Loucy (cell line): ENCODE data around the gene CTPS2.

Experiments used
- H2AFZ ChIP-seq: fragments of 200-600 bp; sonication (generic); 2 replicates; pipeline ENCODE4 v1.6.0; 2016; ENCODE audit warnings: antibody characterized with exemption, mild to moderate bottlenecking, low read length, moderate library complexity
- H3F3A ChIP-seq: fragments of 200-600 bp; 2 replicates; pipeline ENCODE4 v1.6.0; 2016; ENCODE audit warnings: antibody characterized with exemption, low read depth, mild to moderate bottlenecking
- H3K27me3 ChIP-seq: fragments of 200-600 bp; sonication (generic); 2 replicates; pipeline ENCODE4 v1.6.1; 2014; ENCODE audit warnings: low read length, mild to moderate bottlenecking; ENCODE audit not compliant: insufficient read depth, poor library complexity, severe bottlenecking
- H3K36me3 ChIP-seq: fragments of 200-600 bp; sonication (generic); 2 replicates; pipeline ENCODE4 v1.6.1; 2016; ENCODE audit warnings: low read length; ENCODE audit not compliant: insufficient read depth
- H3K4me1 ChIP-seq: fragments of 200-600 bp; sonication (generic); 2 replicates; pipeline ENCODE4 v1.5.1; 2014; ENCODE audit warnings: low read length, mild to moderate bottlenecking; ENCODE audit not compliant: insufficient read depth, poor library complexity, severe bottlenecking
- H3K4me2 ChIP-seq: fragments of 200-600 bp; sonication (generic); 2 replicates; pipeline ENCODE4 v1.6.0; 2014; ENCODE audit warnings: antibody characterized with exemption, low read length, low read depth, mild to moderate bottlenecking; ENCODE audit not compliant: poor library complexity, severe bottlenecking
- H3K4me3 ChIP-seq: fragments of 200-600 bp; sonication (generic); 2 replicates; pipeline ENCODE4 v1.5.1; 2014; ENCODE audit warnings: low read length, mild to moderate bottlenecking, mixed read lengths; ENCODE audit not compliant: poor library complexity, severe bottlenecking
- H3K79me2 ChIP-seq: fragments of 200-600 bp; sonication (generic); 2 replicates; pipeline ENCODE4 v1.6.1; 2014; ENCODE audit warnings: low read length; ENCODE audit not compliant: insufficient read depth
- H3K9ac ChIP-seq: fragments of 200-600 bp; sonication (generic); 2 replicates; pipeline ENCODE4 v1.6.0; 2014; ENCODE audit warnings: mild to moderate bottlenecking, low read depth, low read length, moderate library complexity; ENCODE audit not compliant: poor library complexity, severe bottlenecking
- H3K9me2 ChIP-seq: fragments of 200-600 bp; sonication (generic); replicated peaks from 2 replicates; pipeline ENCODE4 v1.6.1; 2016; ENCODE audit warnings: low read depth, low read length, mixed read lengths
- H3K9me3 ChIP-seq: fragments of 200-600 bp; sonication (generic); 2 replicates; pipeline ENCODE4 v1.6.1; 2014; ENCODE audit warnings: mild to moderate bottlenecking, antibody characterized with exemption, low read length, low read depth; ENCODE audit not compliant: insufficient read depth
- H4K20me1 ChIP-seq: fragments of 200-600 bp; sonication (generic); 2 replicates; pipeline ENCODE4 v1.6.0; 2014; ENCODE audit warnings: antibody characterized with exemption, low read length, mild to moderate bottlenecking; ENCODE audit not compliant: insufficient read depth, poor library complexity, severe bottlenecking
- EZH2phosphoT487 ChIP-seq: fragments of 200-600 bp; IDR thresholded peaks from 2 replicates; pipeline ENCODE4 v1.6.1; 2018; ENCODE audit warnings: antibody characterized with exemption, mild to moderate bottlenecking, moderate library complexity, borderline replicate concordance
- TF ChIP-seq, protein P1 (sequence below): fragments of 200-600 bp; sonication (generic); conservative IDR thresholded peaks from 2 replicates; pipeline ENCODE4 v1.5.1; 2014; ENCODE audit warnings: mild to moderate bottlenecking, antibody characterized with exemption, low read length

CTPS2 gene

DNA sequence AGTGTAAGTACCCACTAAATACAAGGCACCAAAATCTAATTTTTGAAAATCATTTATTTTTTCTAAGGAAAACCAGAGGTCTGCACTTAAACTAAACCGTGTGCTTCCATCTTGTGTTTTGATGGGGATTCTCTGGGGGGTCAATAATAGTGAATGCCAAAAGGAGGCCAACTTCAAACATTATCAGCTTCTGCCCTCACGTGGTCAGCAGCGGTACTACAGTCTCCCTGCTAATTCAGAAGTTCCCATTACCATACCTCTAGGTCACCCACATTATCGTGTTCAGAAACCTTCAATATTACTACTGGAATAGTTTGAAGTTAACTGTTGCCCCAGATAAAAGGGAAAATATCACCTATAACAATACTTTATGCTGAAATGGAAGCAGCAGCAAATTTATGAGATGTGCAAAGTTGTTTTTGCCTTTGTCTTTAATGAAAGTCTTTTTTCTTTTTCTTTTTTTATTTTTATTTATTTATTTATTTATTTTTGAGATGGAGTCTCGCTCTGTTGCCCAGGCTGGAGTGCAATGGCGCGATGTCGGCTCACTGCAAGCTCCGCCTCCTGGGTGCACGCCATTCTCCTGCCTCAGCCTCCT lies 17.3 kb downstream of the CTPS2 start:
- Histone ChIP-seq H3K27me3 (no peaks in the 10 kb centered on the region), H3K4me1 (no peaks in the 10 kb centered on the region), H4K20me1 (no peaks in the 10 kb centered on the region), H3K36me3 (no peaks in the 10 kb centered on the region; the same call in 1 of the 2 replicates), H3K9ac (no peak overlapping the region), H3K4me3 (no peak overlapping the region), H3F3A (no peaks in the 10 kb centered on the region), H3K79me2 (no peaks in the 10 kb centered on the region), H3K4me2 (no peak overlapping the region), H3K9me2 (no peaks in the 10 kb centered on the region), H3K9me3 (no peaks in the 10 kb centered on the region), H2AFZ (no peak overlapping the region)
- TF ChIP-seq, protein P1, sequence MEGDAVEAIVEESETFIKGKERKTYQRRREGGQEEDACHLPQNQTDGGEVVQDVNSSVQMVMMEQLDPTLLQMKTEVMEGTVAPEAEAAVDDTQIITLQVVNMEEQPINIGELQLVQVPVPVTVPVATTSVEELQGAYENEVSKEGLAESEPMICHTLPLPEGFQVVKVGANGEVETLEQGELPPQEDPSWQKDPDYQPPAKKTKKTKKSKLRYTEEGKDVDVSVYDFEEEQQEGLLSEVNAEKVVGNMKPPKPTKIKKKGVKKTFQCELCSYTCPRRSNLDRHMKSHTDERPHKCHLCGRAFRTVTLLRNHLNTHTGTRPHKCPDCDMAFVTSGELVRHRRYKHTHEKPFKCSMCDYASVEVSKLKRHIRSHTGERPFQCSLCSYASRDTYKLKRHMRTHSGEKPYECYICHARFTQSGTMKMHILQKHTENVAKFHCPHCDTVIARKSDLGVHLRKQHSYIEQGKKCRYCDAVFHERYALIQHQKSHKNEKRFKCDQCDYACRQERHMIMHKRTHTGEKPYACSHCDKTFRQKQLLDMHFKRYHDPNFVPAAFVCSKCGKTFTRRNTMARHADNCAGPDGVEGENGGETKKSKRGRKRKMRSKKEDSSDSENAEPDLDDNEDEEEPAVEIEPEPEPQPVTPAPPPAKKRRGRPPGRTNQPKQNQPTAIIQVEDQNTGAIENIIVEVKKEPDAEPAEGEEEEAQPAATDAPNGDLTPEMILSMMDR: peak; percentile 67
- no peak for TF ChIP-seq EZH2phosphoT487

DNA sequence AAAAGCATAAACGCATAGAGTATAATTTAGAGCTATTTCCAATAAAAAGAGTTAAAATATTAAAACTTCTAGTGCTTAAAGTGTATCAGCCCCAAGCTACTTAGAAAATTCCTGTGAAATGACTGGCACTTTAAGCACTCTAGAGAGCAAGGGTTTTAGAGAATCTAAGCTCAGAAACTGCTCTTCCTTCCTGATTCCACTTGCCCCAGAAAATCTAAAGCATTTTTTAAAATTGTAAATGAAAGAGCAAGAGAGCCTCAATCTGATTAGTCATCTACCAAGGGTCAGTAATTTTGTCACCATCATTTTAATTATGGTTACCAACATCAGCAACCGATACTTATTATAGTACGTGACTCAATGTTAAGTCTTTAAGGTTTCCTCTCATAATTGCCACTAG lies 25.0 kb downstream of the CTPS2 start:
- Histone ChIP-seq H3K9ac (no peak overlapping the region), H3K4me3 (no peak overlapping the region), H3K4me2 (no peak overlapping the region), H3K4me1 (no peaks in the 10 kb centered on the region), H3K79me2 (no peaks in the 10 kb centered on the region), H3K36me3 (peaks cover 4% of the 10 kb centered on the region; the same call in 1 of the 2 replicates), H3F3A (no peaks in the 10 kb centered on the region), H3K9me2 (no peaks in the 10 kb centered on the region), H3K9me3 (no peaks in the 10 kb centered on the region), H3K27me3 (no peaks in the 10 kb centered on the region), H4K20me1 (no peaks in the 10 kb centered on the region), H2AFZ (no peak overlapping the region)
- TF ChIP-seq, protein P1: no peak
- TF ChIP-seq EZH2phosphoT487: no peak

DNA sequence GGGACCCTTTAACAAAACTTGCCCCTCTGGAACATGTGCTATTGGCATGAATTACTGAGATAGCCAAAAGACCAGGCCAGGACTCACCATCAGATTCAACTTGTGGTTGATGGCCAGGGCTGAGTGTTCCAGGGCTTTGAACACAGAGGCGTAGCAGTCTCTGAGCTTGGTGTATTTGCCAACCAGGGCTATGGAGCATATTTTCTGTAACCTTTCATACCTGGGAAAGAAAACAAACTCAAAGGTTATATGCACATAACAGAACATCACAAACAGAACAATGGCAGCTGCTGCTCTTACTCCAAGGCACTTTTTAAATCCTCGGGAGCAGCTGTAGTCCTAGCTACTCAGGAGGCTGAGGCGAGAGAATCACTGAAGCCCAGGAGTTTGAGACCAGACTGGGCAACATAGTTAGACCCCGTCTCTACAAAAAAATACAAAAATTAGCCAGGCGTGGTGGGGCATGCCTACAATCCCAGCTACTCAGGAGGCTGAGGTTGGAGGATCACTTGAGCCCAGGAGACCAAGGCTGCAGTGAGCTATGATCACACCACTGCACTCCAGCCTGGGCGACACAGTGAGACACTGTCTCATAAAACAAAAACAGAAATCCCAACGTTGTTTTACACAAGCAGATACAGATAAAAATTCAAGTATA lies 29.3 kb downstream of the CTPS2 start:
- Histone ChIP-seq H3K4me1 (no peaks in the 10 kb centered on the region), H3K4me2 (no peak overlapping the region), H3K36me3 (peaks cover 15% of the 10 kb centered on the region; the same call in 1 of the 2 replicates), H3K9ac (no peak overlapping the region), H3K9me3 (no peaks in the 10 kb centered on the region), H3K4me3 (no peak overlapping the region), H3K27me3 (no peaks in the 10 kb centered on the region), H3F3A (no peaks in the 10 kb centered on the region), H3K9me2 (no peaks in the 10 kb centered on the region), H4K20me1 (no peaks in the 10 kb centered on the region), H2AFZ (no peak overlapping the region), H3K79me2 (no peaks in the 10 kb centered on the region)
- TF ChIP-seq EZH2phosphoT487: no peak
- TF ChIP-seq, protein P1: no peak
